ENCODE data around the gene SERGEF.

GRCh38 chr11:17766073-17766359 lies 246.8 kb downstream of the SERGEF start:
- no peak for TF ChIP-seq CTCF (IDR thresholded peaks at IDR 0.05 in 8 of 11, conservative IDR thresholded peaks at IDR 0.05 in 3 of 11)
- no peak for TF ChIP-seq POLR2A (IDR thresholded peaks at IDR 0.05)
- no peak for TF ChIP-seq POLR2AphosphoS5 (IDR thresholded peaks at IDR 0.05)

Data from spleen (tissue), 7 donors.